Aorta (tissue), 5 donors: ENCODE results near the gene NQO2. TPM values are rescaled to one million over a fixed set of nuclear protein-coding genes. Genes with fewer than 3 reads are reported as not detected.
A peak's percentile ranks its signal among the peaks of the same experiment; 100 is the strongest.

ENCODE experiments used
- ATAC-seq: fragments of 200-7000 bp; cut with Tn5 transposase; one replicate; pipeline ENCODE4 v1.9.1; 2022; ENCODE audit warnings: moderate library complexity; ENCODE audit not compliant: low FRiP score
- DNase-seq, 2 donors: peaks; one replicate each; pipeline ENCODE4 v3.0.0-alpha.2; 2020
- H3K27ac ChIP-seq, 2 donors: one replicate each; pipeline ENCODE4 v1.5.1; 2013; ENCODE audit warnings: low read length in 2 of 2, mild to moderate bottlenecking in 2 of 2, moderate library complexity in 2 of 2, control low read depth in 1 of 2, inconsistent platforms in 1 of 2, low read depth in 1 of 2
- H3K27me3 ChIP-seq, 2 donors: one replicate each; pipeline ENCODE4 v1.6.1; 2013; ENCODE audit warnings: control low read depth in 1 of 2, low read length in 1 of 2, mild to moderate bottlenecking in 1 of 2, moderate library complexity in 1 of 2; ENCODE audit not compliant: insufficient read depth in 2 of 2, control insufficient read depth in 1 of 2
- H3K36me3 ChIP-seq, 2 donors: one replicate each; pipeline ENCODE4 v1.6.1; 2013; ENCODE audit warnings: control low read depth in 1 of 2, low read length in 1 of 2, mild to moderate bottlenecking in 1 of 2; ENCODE audit not compliant: insufficient read depth in 2 of 2, control insufficient read depth in 1 of 2
- H3K4me1 ChIP-seq, 2 donors: one replicate each; pipeline ENCODE4 v1.6.1; 2013; ENCODE audit warnings: low read length in 2 of 2, control low read depth in 1 of 2, mild to moderate bottlenecking in 1 of 2, moderate library complexity in 1 of 2; ENCODE audit not compliant: insufficient read depth in 2 of 2, control insufficient read depth in 1 of 2
- H3K4me3 ChIP-seq, 2 donors: one replicate each; pipeline ENCODE4 v1.5.1; 2013; ENCODE audit warnings: low read length in 2 of 2, control low read depth in 1 of 2, mild to moderate bottlenecking in 1 of 2
- H3K9me3 ChIP-seq: one replicate; pipeline ENCODE4 v1.6.1; 2013; ENCODE audit warnings: mild to moderate bottlenecking, low read length; ENCODE audit not compliant: control insufficient read depth
- WGBS, 2 donors: extraction: QIAGEN DNeasy Blood & Tissue Kit; methylation state at CpG; one replicate each; pipeline ENCODE4 v1.1.7; 2013; 5-methylcytosine and 5-hydroxymethylcytosine counted together
- intact Hi-C, 2 donors: fragments of 100-400 bp; cut with DNase I; formaldehyde crosslinking; loops; one replicate each; pipeline versions ENCODE4 v1.14.2 to v1.15.0; 2022
- polyA plus RNA-seq, 2 donors: library from polyadenylated mRNA; stranded (reverse); fragments of 200-250 nt; gene quantifications; one replicate each; pipeline ENCODE4 v1.2.3, GENCODE V29; 2013
- total RNA-seq, 2 donors: library from RNA; stranded (reverse); fragmentation: NEBNext Ultra II Directional; extraction: Animal tissue kit (Norgen Biotek cat#: 25700); gene quantifications; one replicate each; pipeline ENCODE4 v1.2.1, GENCODE V29; 2021
- donor health status: healthy with polysubstance abuse.
- donor health status: Bipolar disorder and iron deficiency.
- donor health status: DM: no; HTN: no; CAD: no.
- donor health status: DM: no; HTN: no; CAD: no.
- donor health status: DM: yes; HTN: yes; CAD: no.

Gene NQO2
- total and polyA plus RNA-seq, 4 donors = 23.2 to 58.9 (median 49.4) TPM

- Histone ChIP-seq H3K9me3 (no peaks in the 10 kb centered on the region), H3K36me3 (peaks cover 0 to 2% of the 10 kb centered on the region in 2 donors), H3K27me3 (no peaks in the 10 kb centered on the region), H3K27ac (no peak overlapping the region), H3K4me1 (no peaks in the 10 kb centered on the region), H3K4me3 (no peak overlapping the region)
- intact Hi-C loops = no loop called here
- DNase-seq (peak in 1 of 2 donors; percentile 78), ATAC-seq (peak; percentile 31)
- 87 to 94% methylated on average over 18 of the region's 18 CpGs for WGBS, 2 donors
Measured at GRCh38 chr6:2958331-2958711, 41.4 kb upstream of the NQO2 start.

GRCh38 chr6:2958776-2959175, 40.9 kb upstream of the NQO2 start:
- DNase-seq = no peak
- Histone ChIP-seq H3K4me1 (no peaks in the 10 kb centered on the region), H3K27me3 (no peaks in the 10 kb centered on the region), H3K9me3 (no peaks in the 10 kb centered on the region), H3K27ac (no peak overlapping the region), H3K4me3 (no peak overlapping the region), H3K36me3 (peaks cover 0 to 2% of the 10 kb centered on the region in 2 donors)
- 88 to 90% methylated on average over 9 of the region's 9 CpGs for WGBS, 2 donors
- ATAC-seq = no peak
- intact Hi-C loops = no loop called here

GRCh38 chr6:2959909-2960719, 39.6 kb upstream of the NQO2 start:
- H3K27ac ChIP-seq = peak overlapping the region in 1 of 2 donors; percentile 23
- H3K9me3 ChIP-seq = no peaks in the 10 kb centered on the region
- 72 to 73% methylated on average over 12 of the region's 12 CpGs for WGBS, 2 donors
- H3K4me3 ChIP-seq = no peak overlapping the region
- peaks cover 0 to 2% of the 10 kb centered on the region in 2 donors for H3K36me3 ChIP-seq
- no peaks in the 10 kb centered on the region for H3K27me3 ChIP-seq
- ATAC-seq (no peak), DNase-seq (no peak)
- H3K4me1 ChIP-seq = no peaks in the 10 kb centered on the region
- intact Hi-C loops = no loop called here

GRCh38 chr6:2960935-2961334, 38.8 kb upstream of the NQO2 start:
- H3K4me1 ChIP-seq = no peaks in the 10 kb centered on the region
- ATAC-seq (no peak), DNase-seq (no peak)
- WGBS, 2 donors = 57 to 61% methylated on average over 4 of the region's 4 CpGs
- peaks cover 0 to 2% of the 10 kb centered on the region in 2 donors for H3K36me3 ChIP-seq
- H3K4me3 ChIP-seq = no peak overlapping the region
- no peaks in the 10 kb centered on the region for H3K27me3 ChIP-seq
- intact Hi-C loops = no loop called here
- no peaks in the 10 kb centered on the region for H3K9me3 ChIP-seq
- H3K27ac ChIP-seq = peak overlapping the region in 1 of 2 donors; percentile 17

- no peaks in the 10 kb centered on the region for H3K4me1 ChIP-seq
- no peak for DNase-seq
- peaks cover 0 to 2% of the 10 kb centered on the region in 2 donors for H3K36me3 ChIP-seq
- H3K27ac ChIP-seq = no peak overlapping the region
- 90 to 94% methylated on average over 7 of the region's 7 CpGs for WGBS, 2 donors
- intact Hi-C loops = no loop called here
- no peak for ATAC-seq
- no peaks in the 10 kb centered on the region for H3K9me3 ChIP-seq
- H3K4me3 ChIP-seq = no peak overlapping the region
- no peaks in the 10 kb centered on the region for H3K27me3 ChIP-seq
Measured at GRCh38 chr6:2961506-2961905, 38.2 kb upstream of the NQO2 start.

GRCh38 chr6:2962004-2962403, 37.7 kb upstream of the NQO2 start:
- WGBS, 2 donors = 92 to 97% methylated on average over 9 of the region's 9 CpGs
- H3K4me1 ChIP-seq = no peaks in the 10 kb centered on the region
- H3K27ac ChIP-seq = no peak overlapping the region
- H3K4me3 ChIP-seq = no peak overlapping the region
- no peaks in the 10 kb centered on the region for H3K27me3 ChIP-seq
- intact Hi-C loops = no loop called here
- ATAC-seq (no peak), DNase-seq (no peak)
- peaks cover 0 to 2% of the 10 kb centered on the region in 2 donors for H3K36me3 ChIP-seq
- H3K9me3 ChIP-seq = no peaks in the 10 kb centered on the region

GRCh38 chr6:2962636-2963035, 37.1 kb upstream of the NQO2 start:
- no peak overlapping the region for H3K4me3 ChIP-seq
- H3K9me3 ChIP-seq = no peaks in the 10 kb centered on the region
- intact Hi-C loops = no loop called here
- DNase-seq (no peak), ATAC-seq (no peak)
- 79 to 82% methylated on average over 3 of the region's 3 CpGs for WGBS, 2 donors
- H3K27me3 ChIP-seq = no peaks in the 10 kb centered on the region
- H3K4me1 ChIP-seq = no peaks in the 10 kb centered on the region
- peaks cover 0 to 2% of the 10 kb centered on the region in 2 donors for H3K36me3 ChIP-seq
- no peak overlapping the region for H3K27ac ChIP-seq

GRCh38 chr6:2963756-2964155, 35.9 kb upstream of the NQO2 start:
- intact Hi-C loops = no loop called here
- Histone ChIP-seq H3K27ac (no peak overlapping the region), H3K9me3 (no peaks in the 10 kb centered on the region), H3K27me3 (no peaks in the 10 kb centered on the region), H3K36me3 (peaks cover 0 to 2% of the 10 kb centered on the region in 2 donors), H3K4me3 (no peak overlapping the region), H3K4me1 (no peaks in the 10 kb centered on the region)
- 94 to 95% methylated on average over 8 of the region's 8 CpGs for WGBS, 2 donors
- DNase-seq = no peak
- no peak for ATAC-seq

- H3K4me3 ChIP-seq = no peak overlapping the region
- H3K36me3 ChIP-seq = no peaks in the 10 kb centered on the region
- WGBS, 2 donors = 89 to 90% methylated on average over 17 of the region's 17 CpGs
- no peaks in the 10 kb centered on the region for H3K4me1 ChIP-seq
- H3K9me3 ChIP-seq = no peaks in the 10 kb centered on the region
- no peaks in the 10 kb centered on the region for H3K27me3 ChIP-seq
- no peak overlapping the region for H3K27ac ChIP-seq
- DNase-seq = no peak
- ATAC-seq = no peak
- intact Hi-C loops = no loop called here
Measured at GRCh38 chr6:2964793-2965505, 34.7 kb upstream of the NQO2 start.
